SK-N-SH (cell line): Measurements from ENCODE around the gene NEAT1. TPM values are rescaled to one million over a fixed set of nuclear protein-coding genes. Genes with fewer than 3 reads are reported as not detected.

ENCODE experiments used
- CTCF ChIA-PET: fragments of 300-600, 350-600 bp; formaldehyde crosslinking; extraction: SDS; loops from one replicate; lab custom pipeline; 2021; lab: Yijun Ruan, JAX
- POLR2A ChIA-PET: fragments of 350-600 bp; sonication (Branson Sonifier 250); formaldehyde crosslinking; extraction: SDS; loops from one replicate; lab custom pipeline; 2020; ENCODE audit warnings: antibody characterized with exemption, inconsistent platforms; lab: Yijun Ruan, JAX
- DNase-seq: peaks from one replicate; pipeline ENCODE4 v3.0.0; 2012
- H2AFZ ChIP-seq: fragments of 200-600 bp; sonication (generic); 2 replicates; pipeline ENCODE4 v1.8.1; 2016; ENCODE audit warnings: antibody characterized with exemption, mild to moderate bottlenecking, low read depth
- H3F3A ChIP-seq: fragments of 200-600 bp; sonication (generic); replicated peaks from 2 replicates; pipeline ENCODE3; 2016; ENCODE audit warnings: antibody characterized with exemption, mild to moderate bottlenecking; ENCODE audit not compliant: insufficient read depth
- H3K27ac ChIP-seq, 2 experiments: fragments of 200-500 bp in 1 of 2; fragments of 200-600 bp in 1 of 2; sonication (Bioruptor generic) in 1 of 2; sonication (generic), shearing (Covaris generic) in 1 of 2; 2 replicates each; pipeline versions ENCODE4 v1.5.1 to v1.6.1; 2014 to 2016; ENCODE audit warnings: low read depth in 2 of 2, inconsistent platforms in 1 of 2, low read length in 1 of 2, mild to moderate bottlenecking in 1 of 2, mixed read lengths in 1 of 2
- H3K27me3 ChIP-seq: fragments of 200-600 bp; sonication (generic), shearing (Covaris generic); 2 replicates; pipeline ENCODE4 v1.6.1; 2016; ENCODE audit warnings: mixed run types; ENCODE audit not compliant: insufficient read depth
- H3K36me3 ChIP-seq, 2 experiments: fragments of 200-500 bp in 1 of 2; fragments of 200-600 bp in 1 of 2; sonication (Bioruptor generic) in 1 of 2; sonication (generic) in 1 of 2; replicated peaks in 1 of 2; 2 replicates each; pipeline versions ENCODE3 to v1.5.1; 2014 to 2016; ENCODE audit warnings: low read length in 1 of 2, mild to moderate bottlenecking in 1 of 2; ENCODE audit not compliant: insufficient read depth in 2 of 2, control insufficient read depth in 1 of 2
- H3K4me1 ChIP-seq, 2 experiments: fragments of 200-500 bp in 1 of 2; fragments of 200-600 bp in 1 of 2; sonication (Bioruptor generic) in 1 of 2; sonication (generic), shearing (Covaris generic) in 1 of 2; 2 replicates each; pipeline versions ENCODE4 v1.5.1 to v1.6.1; 2014 to 2016; ENCODE audit warnings: low read depth in 1 of 2, low read length in 1 of 2, mixed run types in 1 of 2; ENCODE audit not compliant: insufficient read depth in 2 of 2, control insufficient read depth in 1 of 2
- H3K4me2 ChIP-seq: fragments of 200-600 bp; sonication (generic), shearing (Covaris generic); 2 replicates; pipeline ENCODE4 v1.6.1; 2017; ENCODE audit warnings: mixed run types
- H3K4me3 ChIP-seq, 2 experiments: fragments of 200-500 bp in 1 of 2; fragments of 200-600 bp in 1 of 2; sonication (Bioruptor generic) in 1 of 2; sonication (generic), shearing (Covaris generic) in 1 of 2; 2 replicates each; pipeline versions ENCODE4 v1.5.1 to v1.8.1; 2014 to 2016; ENCODE audit warnings: low read depth in 2 of 2, inconsistent platforms in 1 of 2, low read length in 1 of 2, mild to moderate bottlenecking in 1 of 2, mixed read lengths in 1 of 2, moderate library complexity in 1 of 2
- H3K79me2 ChIP-seq: fragments of 200-600 bp; sonication (generic); 2 replicates; pipeline ENCODE4 v1.8.1; 2017; ENCODE audit warnings: mild to moderate bottlenecking; ENCODE audit not compliant: insufficient read depth
- H3K9ac ChIP-seq: fragments of 200-600 bp; sonication (generic); 2 replicates; pipeline ENCODE4 v1.6.1; 2017; ENCODE audit warnings: mixed run types
- H3K9me2 ChIP-seq: fragments of 200-600 bp; sonication (generic); 2 replicates; pipeline ENCODE4 v1.6.1; 2017; ENCODE audit warnings: mixed run types
- H3K9me3 ChIP-seq: fragments of 200-600 bp; sonication (generic); 2 replicates; pipeline ENCODE4 v1.6.1; 2017; ENCODE audit warnings: mixed run types, mild to moderate bottlenecking, moderate library complexity
- H4K20me1 ChIP-seq: fragments of 200-600 bp; sonication (generic); 2 replicates; pipeline ENCODE4 v1.6.1; 2017; ENCODE audit warnings: mild to moderate bottlenecking, mixed run types; ENCODE audit not compliant: insufficient read depth
- ELF1 ChIP-seq: IDR thresholded peaks from 2 replicates; pipeline ENCODE4 v1.4.0; 2012
- EP300 ChIP-seq, 2 experiments: IDR thresholded peaks; 2 replicates each; pipeline versions ENCODE4 v1.4.0 to v1.6.1; 2012; ENCODE audit warnings: borderline replicate concordance in 1 of 2, low read depth in 1 of 2, low read length in 1 of 2
- FOSL2 ChIP-seq: IDR thresholded peaks from 2 replicates; pipeline ENCODE4 v1.4.0; 2012; ENCODE audit warnings: low read depth, mild to moderate bottlenecking, moderate library complexity, borderline replicate concordance
- FOXJ3 ChIP-seq: sonication (generic); formaldehyde crosslinking; IDR thresholded peaks from 2 replicates; pipeline ENCODE4 v1.5.1; 2020; ENCODE audit warnings: mild to moderate bottlenecking, missing genetic modification reagents
- FOXM1 ChIP-seq: IDR thresholded peaks from 2 replicates; pipeline ENCODE4 v1.4.0; 2012; ENCODE audit warnings: low read depth, mild to moderate bottlenecking
- GABPA ChIP-seq: IDR thresholded peaks from 2 replicates; pipeline ENCODE4 v1.4.0; 2012; ENCODE audit warnings: low read depth, mild to moderate bottlenecking
- JUND ChIP-seq: IDR thresholded peaks from 2 replicates; pipeline ENCODE4 v1.4.0; 2012
- MEF2A ChIP-seq: IDR thresholded peaks from 2 replicates; pipeline ENCODE4 v1.4.0; 2012; ENCODE audit warnings: low read depth, borderline replicate concordance
- RCOR1 ChIP-seq: fragments of 150-350 bp; IDR thresholded peaks from 2 replicates; pipeline ENCODE4 v1.6.1; 2017; ENCODE audit warnings: antibody characterized with exemption, low read length
- SIN3A ChIP-seq: IDR thresholded peaks from 2 replicates; pipeline ENCODE4 v1.6.1; 2012; ENCODE audit warnings: low read depth, mild to moderate bottlenecking, low read length, moderate library complexity, borderline replicate concordance
- TCF12 ChIP-seq: IDR thresholded peaks from 2 replicates; pipeline ENCODE4 v1.4.0; 2012
- YY1 ChIP-seq: IDR thresholded peaks from 2 replicates; pipeline ENCODE4 v1.4.0; 2012; ENCODE audit warnings: low read depth, mild to moderate bottlenecking
- WGBS: methylation state at CpG from one replicate; pipeline ENCODE4 v1.1.6; 2017; ENCODE audit warnings: low lambda C conversion rate; 5-methylcytosine and 5-hydroxymethylcytosine counted together
- polyA plus RNA-seq, 3 experiments: library from polyadenylated mRNA; depleted of rRNA; stranded (reverse); fragments of >200 nt; gene quantifications; 2 replicates each; pipeline ENCODE4 v1.2.3, GENCODE V29; 2012
- TF ChIP-seq, protein P1 (sequence below): IDR thresholded peaks from 2 replicates; pipeline ENCODE4 v1.4.0; 2012; ENCODE audit warnings: low read depth, borderline replicate concordance
- TF ChIP-seq, protein P2 (sequence below): fragments of 150-350 bp; IDR thresholded peaks from 2 replicates; pipeline ENCODE4 v1.6.1; 2016; ENCODE audit warnings: mild to moderate bottlenecking, low read depth, low read length
- TF ChIP-seq, protein P3 (sequence below): IDR thresholded peaks from 2 replicates; pipeline ENCODE4 v1.6.1; 2012; ENCODE audit warnings: mild to moderate bottlenecking, low read depth, low read length, moderate library complexity

Gene NEAT1
- polyA plus RNA-seq, 1 of the 3 experiments (the other 2 are of a cell fraction): 435 TPM

DNA sequence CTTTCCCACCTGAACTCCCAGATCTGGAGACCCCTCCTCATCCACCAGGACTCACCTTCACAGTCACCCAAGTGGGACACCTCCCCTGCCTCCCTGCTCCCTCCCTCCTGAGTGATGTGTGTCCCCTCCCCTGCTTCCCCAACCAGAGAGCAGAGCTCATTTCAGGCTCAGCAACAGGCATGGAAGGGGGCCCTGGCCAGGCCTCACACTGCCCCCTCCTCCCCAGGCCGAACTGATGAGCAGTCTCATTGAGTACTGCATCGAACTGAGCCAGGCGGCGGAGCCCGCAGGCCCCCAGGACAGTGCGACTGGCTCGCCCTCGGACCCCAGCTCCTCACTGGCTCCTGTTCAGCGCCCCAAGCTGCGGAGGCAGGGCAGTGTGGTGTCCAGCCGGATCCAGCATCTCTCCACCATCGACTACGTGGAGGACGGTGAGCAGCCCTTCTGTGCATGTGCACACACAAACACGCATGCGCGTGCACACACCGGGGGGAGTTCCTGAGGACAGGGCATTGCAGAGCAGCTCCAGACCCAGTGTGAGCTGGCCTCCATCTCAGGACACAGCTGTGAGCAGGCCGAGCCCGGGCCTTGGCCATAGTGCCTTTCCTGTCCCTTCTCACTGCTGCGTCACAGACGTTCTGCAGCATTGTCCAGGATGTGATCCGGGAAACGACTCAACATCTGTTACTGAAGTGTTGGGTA is 17.8 kb upstream of the NEAT1 start:
- ChIA-PET CTCF (interaction anchor here (1.8 to 3.6 kb wide), 3 partner anchors 11 to 64 kb away, joined by 5 to 20 read pairs (median 5); no protein-coding TSS in a partner anchor), POLR2A (no interaction called here)
- 96% methylated on average over 17 of the region's 24 CpGs for WGBS
- no peak for DNase-seq
- Histone ChIP-seq H3K27me3 (no peaks in the 10 kb centered on the region), H4K20me1 (no peaks in the 10 kb centered on the region), H3K36me3 (peaks cover 14 to 29% of the 10 kb centered on the region in 2 experiments), H3K27ac (no peak overlapping the region), H2AFZ (no peak overlapping the region), H3K4me2 (no peak overlapping the region), H3K4me3 (no peak overlapping the region), H3K9me3 (no peaks in the 10 kb centered on the region), H3K79me2 (no peaks in the 10 kb centered on the region), H3K9me2 (no peaks in the 10 kb centered on the region), H3K4me1 (no peaks in the 10 kb centered on the region), H3K9ac (no peak overlapping the region), H3F3A (peaks cover 3% of the 10 kb centered on the region)
- TF ChIP-seq, protein P1, sequence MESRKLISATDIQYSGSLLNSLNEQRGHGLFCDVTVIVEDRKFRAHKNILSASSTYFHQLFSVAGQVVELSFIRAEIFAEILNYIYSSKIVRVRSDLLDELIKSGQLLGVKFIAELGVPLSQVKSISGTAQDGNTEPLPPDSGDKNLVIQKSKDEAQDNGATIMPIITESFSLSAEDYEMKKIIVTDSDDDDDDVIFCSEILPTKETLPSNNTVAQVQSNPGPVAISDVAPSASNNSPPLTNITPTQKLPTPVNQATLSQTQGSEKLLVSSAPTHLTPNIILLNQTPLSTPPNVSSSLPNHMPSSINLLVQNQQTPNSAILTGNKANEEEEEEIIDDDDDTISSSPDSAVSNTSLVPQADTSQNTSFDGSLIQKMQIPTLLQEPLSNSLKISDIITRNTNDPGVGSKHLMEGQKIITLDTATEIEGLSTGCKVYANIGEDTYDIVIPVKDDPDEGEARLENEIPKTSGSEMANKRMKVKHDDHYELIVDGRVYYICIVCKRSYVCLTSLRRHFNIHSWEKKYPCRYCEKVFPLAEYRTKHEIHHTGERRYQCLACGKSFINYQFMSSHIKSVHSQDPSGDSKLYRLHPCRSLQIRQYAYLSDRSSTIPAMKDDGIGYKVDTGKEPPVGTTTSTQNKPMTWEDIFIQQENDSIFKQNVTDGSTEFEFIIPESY: no peak
- TF ChIP-seq FOXJ3 (CRISPR knock-in tag): no peak
- TF ChIP-seq ELF1: no peak
- no peak for TF ChIP-seq RCOR1
- TF ChIP-seq YY1: no peak
- TF ChIP-seq JUND: no peak
- TF ChIP-seq FOSL2: no peak
- TF ChIP-seq SIN3A: no peak
- TF ChIP-seq, protein P2, sequence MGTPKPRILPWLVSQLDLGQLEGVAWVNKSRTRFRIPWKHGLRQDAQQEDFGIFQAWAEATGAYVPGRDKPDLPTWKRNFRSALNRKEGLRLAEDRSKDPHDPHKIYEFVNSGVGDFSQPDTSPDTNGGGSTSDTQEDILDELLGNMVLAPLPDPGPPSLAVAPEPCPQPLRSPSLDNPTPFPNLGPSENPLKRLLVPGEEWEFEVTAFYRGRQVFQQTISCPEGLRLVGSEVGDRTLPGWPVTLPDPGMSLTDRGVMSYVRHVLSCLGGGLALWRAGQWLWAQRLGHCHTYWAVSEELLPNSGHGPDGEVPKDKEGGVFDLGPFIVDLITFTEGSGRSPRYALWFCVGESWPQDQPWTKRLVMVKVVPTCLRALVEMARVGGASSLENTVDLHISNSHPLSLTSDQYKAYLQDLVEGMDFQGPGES: no peak
- no peak for TF ChIP-seq GABPA
- no peak for TF ChIP-seq TCF12
- no peak for TF ChIP-seq FOXM1
- TF ChIP-seq EP300 (IDR thresholded peaks at IDR 0.05; ENCODE audit: borderline replicate concordance in 1 of 2, low read depth in 1 of 2, low read length in 1 of 2): no peak
- no peak for TF ChIP-seq MEF2A
- TF ChIP-seq, protein P3, sequence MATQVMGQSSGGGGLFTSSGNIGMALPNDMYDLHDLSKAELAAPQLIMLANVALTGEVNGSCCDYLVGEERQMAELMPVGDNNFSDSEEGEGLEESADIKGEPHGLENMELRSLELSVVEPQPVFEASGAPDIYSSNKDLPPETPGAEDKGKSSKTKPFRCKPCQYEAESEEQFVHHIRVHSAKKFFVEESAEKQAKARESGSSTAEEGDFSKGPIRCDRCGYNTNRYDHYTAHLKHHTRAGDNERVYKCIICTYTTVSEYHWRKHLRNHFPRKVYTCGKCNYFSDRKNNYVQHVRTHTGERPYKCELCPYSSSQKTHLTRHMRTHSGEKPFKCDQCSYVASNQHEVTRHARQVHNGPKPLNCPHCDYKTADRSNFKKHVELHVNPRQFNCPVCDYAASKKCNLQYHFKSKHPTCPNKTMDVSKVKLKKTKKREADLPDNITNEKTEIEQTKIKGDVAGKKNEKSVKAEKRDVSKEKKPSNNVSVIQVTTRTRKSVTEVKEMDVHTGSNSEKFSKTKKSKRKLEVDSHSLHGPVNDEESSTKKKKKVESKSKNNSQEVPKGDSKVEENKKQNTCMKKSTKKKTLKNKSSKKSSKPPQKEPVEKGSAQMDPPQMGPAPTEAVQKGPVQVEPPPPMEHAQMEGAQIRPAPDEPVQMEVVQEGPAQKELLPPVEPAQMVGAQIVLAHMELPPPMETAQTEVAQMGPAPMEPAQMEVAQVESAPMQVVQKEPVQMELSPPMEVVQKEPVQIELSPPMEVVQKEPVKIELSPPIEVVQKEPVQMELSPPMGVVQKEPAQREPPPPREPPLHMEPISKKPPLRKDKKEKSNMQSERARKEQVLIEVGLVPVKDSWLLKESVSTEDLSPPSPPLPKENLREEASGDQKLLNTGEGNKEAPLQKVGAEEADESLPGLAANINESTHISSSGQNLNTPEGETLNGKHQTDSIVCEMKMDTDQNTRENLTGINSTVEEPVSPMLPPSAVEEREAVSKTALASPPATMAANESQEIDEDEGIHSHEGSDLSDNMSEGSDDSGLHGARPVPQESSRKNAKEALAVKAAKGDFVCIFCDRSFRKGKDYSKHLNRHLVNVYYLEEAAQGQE: no peak
